T-helper 9 cell (primary cell): Measurements from ENCODE around the gene PARD3.
"Not testable (repeated sequence)": the region's sequence is repeated elsewhere in the genome, so short reads cannot be mapped to it uniquely, and the experiment has no call there.

Experiments
- DNase-seq: peaks from one replicate; pipeline ENCODE4 v3.0.0-alpha.2; 2020

PARD3 gene

GRCh38 chr10:34709637-34710390, 105.3 kb downstream of the PARD3 start:
- no peak for DNase-seq

GRCh38 chr10:34707656-34708055, 107.4 kb downstream of the PARD3 start:
- no peak for DNase-seq

DNA sequence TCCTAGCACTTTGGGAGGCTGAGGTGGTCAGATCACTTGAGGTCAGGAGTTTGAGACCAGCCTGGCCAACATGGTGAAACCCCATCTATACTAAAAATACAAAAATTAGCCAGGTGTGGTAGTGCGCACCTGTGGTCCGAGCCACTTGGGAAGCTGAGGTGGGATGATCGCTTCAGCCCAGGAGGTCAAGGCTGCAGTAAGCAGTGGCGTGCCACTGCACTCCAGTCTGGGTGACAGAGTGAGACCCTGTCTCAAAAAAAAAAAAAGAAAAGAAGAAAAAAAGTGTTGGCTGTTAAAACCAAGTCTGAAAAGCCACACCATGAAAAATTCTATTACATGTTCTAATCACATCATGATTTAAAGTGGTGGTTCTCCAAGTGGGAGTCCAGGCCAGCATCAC, 108.1 kb downstream of the PARD3 start:
- DNase-seq = not testable (repeated sequence)

DNA sequence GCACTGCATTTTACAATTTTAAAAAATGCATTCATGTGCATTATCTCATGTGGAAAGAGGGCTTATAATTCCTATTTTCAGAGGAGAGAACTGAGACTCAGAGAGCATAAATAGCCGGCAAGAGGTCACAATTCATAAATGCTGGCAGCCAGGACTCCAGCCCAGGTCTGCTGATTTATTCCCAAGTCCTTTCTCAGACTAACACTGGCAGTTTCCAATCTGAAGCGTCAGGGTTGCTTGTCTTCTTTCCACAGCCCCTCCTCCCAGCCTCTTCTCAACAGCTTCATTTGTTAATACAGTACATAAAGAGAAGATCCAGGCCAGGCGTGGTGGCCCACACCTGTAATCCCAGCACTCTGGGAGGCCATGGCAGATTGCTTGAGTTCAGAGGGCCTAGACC, 108.9 kb downstream of the PARD3 start:
- no peak for DNase-seq

GRCh38 chr10:34705563-34705962, 109.5 kb downstream of the PARD3 start:
- DNase-seq = no peak

- no peak for DNase-seq
Observed at GRCh38 chr10:34704526-34705184, 110.4 kb downstream of the PARD3 start.

DNA sequence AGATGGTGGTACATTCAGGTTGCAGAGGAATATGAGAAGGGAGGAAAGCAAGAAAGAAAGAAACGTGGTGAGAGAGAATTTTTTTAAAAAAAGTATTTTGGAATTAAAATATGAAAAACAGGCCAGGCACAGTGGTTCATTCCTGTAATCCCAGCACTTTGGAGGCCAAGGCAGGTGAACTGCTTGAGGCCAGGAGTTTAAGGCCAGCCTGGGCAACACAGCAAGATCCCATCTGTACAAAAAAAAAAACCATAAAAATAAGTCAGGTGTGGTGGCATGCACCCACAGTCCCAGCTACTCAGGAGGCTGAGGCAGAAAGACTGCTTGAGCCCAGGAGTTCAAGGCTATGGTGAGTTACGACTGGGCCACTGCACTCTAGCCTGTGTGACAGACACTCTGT, 112.1 kb downstream of the PARD3 start:
- no peak for DNase-seq

GRCh38 chr10:34702093-34702937, 112.8 kb downstream of the PARD3 start:
- no peak for DNase-seq

DNA sequence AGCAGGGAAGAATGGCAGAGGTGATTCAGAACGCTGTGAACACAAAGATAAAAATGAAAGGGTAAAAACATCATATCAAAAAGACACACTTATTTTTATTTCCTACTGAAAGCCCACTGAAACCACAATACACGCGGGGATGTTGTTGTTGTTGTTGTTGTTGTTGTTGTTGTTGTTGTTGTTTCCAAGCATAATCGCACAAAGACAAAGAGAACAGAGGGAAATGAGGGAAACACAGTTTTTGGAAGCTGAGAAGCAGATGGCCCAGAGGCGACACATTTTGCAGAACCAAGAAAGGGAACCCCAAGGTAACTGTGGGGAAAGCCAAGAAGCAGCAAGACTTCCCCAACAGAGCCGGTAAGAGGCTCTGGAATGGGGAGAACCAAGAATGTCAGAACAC, 113.9 kb downstream of the PARD3 start:
- DNase-seq = no peak

DNA sequence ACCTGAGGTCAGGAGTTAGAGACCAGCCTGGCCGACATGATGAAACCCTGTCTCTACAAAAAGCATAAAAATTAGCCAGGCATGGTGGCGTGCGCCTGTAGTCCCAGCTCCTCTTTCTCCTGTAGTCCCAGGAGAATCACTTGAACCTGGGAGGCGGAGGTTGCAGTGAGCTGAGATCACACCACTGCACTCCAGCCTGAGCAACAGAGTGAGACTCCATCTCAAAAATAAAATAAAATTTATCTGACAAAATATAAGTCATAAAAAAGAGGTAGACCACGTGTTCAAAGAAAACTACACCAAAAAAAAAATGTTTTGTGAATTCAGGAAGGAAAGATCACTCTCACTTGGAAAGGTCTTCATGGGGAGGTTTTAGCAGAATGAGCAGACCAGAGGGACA, 114.3 kb downstream of the PARD3 start:
- not testable (repeated sequence) for DNase-seq

- DNase-seq = no peak
Observed at GRCh38 chr10:34699904-34700517, 115.1 kb downstream of the PARD3 start.

DNA sequence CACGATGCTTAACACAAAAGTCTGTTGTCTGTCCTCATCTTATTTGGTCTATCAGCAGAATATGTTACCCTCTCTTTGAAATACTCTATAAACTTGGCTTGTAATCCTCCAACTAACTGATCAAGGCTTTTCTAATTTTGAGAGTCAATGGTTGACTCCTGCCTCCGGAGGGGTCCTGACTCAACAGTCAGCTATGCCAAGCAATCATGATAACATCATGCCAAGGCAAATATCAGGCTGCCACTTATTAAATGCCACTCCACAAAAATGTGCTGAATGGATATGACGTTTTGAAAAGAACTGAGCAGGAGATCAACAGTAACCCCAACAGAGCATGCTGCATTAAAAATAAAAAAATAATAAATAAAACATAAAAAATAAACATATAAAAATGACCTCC, 116.1 kb downstream of the PARD3 start:
- DNase-seq = no peak

GRCh38 chr10:34698248-34698831, 116.8 kb downstream of the PARD3 start:
- no peak for DNase-seq

DNA sequence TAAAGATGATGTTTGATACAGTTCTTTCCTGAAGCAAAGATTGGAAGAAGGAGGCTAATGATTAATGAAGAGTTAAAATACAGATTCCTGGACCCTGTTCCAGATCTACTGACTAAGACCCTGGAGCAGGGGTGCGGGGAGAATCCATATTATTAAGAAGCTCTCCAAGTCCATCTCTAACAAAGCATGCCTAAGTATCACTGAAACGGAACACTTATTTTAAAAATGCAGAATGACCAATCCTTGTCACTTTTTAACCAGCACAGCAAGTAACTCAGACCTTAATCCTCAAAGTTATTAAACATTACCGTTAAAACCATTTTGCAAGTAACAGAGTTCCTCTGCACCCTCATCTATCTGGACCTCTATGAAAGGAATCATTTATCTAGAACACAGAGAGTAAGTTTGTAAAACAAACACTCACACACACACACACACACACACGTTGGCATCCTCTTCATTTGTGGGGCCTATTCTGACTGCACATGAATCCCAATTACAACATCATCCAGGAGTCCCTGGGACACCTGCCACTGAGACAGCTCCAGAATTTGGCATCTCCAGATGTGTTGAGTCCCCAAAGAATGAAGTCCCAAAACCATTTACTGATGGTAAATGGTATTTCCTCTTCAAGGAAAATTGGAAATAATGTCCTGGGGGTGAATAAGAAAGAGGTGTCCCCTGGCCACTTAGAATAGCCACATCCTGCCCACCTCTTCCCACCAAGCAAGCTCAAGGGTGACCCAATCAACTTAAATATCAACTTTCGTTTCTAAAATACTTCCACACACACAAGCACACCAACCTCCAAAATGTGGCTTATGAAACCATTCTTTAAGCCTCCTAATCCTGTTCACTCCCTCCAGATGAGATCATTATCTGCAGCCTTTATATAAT, 117.5 kb downstream of the PARD3 start:
- DNase-seq = no peak

DNA sequence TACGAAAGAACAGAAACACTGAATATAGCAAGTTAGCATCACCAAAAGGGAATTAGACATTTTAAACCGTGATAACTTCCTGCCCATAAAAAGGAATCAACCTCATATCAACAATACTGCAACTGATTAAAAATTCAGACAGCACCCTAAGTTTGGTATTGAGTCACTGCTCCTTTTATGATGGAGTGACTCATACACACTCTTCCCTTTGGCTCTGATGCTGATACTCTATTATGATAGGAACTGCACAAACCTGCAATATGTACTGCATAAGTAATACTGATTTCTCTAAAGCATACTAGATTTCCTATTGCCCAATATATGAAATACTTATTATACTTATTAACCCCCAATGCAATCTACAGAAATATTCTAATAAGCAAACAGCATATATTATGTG, 118.7 kb downstream of the PARD3 start:
- DNase-seq = no peak

DNA sequence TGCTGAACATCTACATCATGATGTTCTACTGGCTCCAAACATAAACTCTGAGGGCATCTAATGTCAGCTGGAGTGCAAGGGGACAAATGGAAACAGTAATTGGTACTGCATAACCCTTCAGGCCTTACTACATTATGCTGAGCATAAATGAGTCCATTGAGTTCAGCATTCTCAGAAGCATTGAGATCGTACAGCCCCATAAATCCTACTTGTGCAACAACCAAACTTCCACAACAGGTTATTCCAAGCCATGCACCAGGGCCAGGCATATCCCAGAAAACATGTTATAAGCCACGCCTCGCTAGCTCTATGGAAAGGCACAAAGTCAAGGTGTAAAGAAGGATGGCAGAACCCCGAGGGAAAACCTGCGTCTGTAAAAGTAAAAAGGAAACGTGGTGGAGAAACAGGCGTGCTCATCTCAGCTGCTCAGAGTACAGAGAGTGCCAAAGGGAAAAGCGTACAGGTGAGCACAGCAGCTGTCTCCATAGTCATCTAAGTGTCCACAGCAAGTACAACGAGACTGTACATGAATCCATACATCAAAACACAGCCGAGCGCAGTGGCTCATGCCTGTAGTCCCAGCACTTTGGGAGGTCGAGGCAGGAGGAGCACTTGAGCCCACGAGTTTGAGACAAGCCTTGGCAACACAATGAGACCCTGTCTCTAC, 124.6 kb downstream of the PARD3 start:
- no peak for DNase-seq

DNA sequence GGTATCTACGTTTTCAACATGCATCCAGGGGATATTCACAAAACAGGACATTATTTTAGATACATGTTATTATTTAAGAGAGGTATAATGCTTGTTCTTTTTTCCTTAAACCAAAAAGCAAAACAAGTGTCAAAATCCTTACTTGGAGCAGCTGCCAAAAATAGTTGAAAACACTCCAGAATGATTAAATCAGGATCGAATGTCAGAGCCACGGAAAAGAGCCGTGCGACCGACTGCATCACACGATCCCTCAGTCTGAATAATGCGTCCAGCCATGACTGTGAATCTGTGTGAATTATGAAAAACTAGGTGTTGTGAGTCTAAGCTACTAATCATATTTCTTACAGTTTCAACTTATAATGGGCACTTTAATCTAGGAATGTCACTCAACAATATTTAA, 126.0 kb downstream of the PARD3 start:
- DNase-seq = no peak

- no peak for DNase-seq
Observed at GRCh38 chr10:34687434-34688210, 127.5 kb downstream of the PARD3 start.

GRCh38 chr10:34682580-34682979, 132.5 kb downstream of the PARD3 start:
- DNase-seq = no peak

DNA sequence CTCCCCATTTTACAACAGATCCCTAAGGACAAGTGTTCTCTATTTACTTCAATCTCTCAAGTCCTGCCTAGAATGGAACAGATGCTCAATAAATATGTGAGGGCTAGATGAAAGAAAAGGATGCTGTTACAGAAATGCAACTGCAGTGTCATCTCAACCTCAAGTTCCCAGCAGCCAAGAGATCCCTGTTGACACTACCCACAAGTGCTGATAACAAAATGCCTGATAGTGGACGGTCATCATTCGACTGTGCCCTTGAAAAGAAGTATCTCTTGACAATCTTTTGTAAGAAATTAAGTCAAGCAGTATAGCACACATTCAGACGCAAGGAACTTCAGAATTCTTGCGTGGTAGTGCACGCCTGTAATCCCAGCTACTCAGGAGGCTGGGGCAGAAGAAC, 133.2 kb downstream of the PARD3 start:
- no peak for DNase-seq
